HUDEP-2 (cell line): ENCODE results near the gene PCDH1.
A peak's percentile ranks its signal among the peaks of the same experiment; 100 is the strongest.

Source experiments
- DNase-seq, 76 experiments: peaks; one replicate each; lab custom pipeline; 2025; ENCODE audit not compliant: unreplicated experiment in 76 of 76; lab: John Stamatoyannopoulos, UW

PCDH1 gene

GRCh38 chr5:141875022-141875740 is 3.0 kb downstream of the PCDH1 start:
- no peak for DNase-seq

GRCh38 chr5:141874262-141874964 is 3.8 kb downstream of the PCDH1 start:
- no peak for DNase-seq

DNA sequence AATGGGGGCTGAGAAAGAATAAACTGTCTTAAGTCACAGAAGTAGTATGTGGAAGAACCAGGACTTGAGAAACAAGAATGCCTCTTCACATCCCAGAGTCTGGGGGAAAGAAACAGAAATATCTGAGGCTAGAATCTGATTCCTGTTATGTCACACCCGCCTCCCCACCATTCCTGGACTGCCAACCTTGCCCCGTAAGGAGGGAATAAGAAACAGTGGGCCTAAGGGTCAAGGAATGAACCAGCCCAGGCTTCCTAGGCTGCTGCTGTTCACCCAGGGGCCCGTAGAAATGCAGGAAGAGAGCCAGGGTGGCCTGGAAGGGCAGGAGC is 4.3 kb downstream of the PCDH1 start:
- no peak for DNase-seq

- DNase-seq: no peak
These were observed 5.5 kb downstream of the PCDH1 start for GRCh38 chr5:141872496-141873356.

DNA sequence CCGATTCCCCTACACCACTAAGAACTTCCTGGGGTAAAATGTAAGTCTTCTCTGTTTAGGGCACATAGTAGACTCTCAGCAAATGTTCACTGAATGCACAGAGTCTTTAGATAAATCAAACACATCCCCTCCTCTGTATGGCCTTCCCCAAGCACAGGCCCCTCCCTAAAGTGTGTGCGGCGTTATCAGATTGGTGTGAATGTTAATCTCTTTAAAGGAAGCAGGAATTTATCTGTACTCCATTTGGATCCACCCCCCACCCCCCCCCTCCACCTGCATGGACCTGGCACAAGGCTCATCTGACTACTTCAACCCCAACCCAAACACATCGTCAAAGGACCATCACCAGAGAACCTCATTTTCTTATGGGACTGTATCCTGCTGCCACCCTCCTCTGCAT is 6.3 kb downstream of the PCDH1 start:
- DNase-seq: no peak

DNA sequence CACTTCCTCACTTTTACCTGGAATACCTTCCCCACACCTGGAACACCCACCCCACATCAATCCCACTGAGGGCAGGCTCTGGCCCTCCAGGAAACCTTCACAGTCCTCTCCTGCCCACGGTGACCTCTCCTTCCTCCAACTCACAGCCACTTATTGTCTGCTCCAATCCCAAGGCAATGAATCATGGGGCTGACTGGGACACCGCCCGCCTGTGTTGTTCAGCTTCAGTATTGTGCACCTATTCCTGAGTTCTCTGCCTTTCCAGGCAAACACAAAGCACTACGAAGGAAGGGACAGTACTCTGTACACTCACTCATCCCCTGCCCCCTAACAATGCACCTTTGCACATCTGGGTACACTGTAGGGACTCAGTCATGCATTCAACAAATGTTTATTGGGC is 7.3 kb downstream of the PCDH1 start:
- no peak for DNase-seq

- DNase-seq: no peak
These were observed 8.0 kb downstream of the PCDH1 start for GRCh38 chr5:141870228-141870627.

DNA sequence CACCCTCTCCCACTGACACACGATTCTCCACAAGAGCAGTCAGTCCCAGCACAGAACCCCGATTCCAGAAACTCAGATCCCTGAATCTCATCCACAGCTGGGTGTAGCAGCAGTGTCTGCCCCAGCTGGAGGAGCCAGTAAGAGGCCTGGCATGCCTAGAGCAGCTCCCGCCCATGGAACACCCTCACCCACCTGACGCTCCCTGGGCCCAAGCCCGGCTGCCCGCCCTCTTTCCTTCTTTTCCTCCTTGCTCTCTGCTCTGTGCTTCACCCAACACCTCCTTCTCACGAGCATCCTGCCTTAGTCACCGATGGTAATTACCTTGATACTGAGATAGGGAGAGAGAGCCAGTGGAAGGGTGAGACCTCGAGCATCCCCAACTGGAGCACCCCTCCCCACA is 8.7 kb downstream of the PCDH1 start:
- DNase-seq: no peak

DNA sequence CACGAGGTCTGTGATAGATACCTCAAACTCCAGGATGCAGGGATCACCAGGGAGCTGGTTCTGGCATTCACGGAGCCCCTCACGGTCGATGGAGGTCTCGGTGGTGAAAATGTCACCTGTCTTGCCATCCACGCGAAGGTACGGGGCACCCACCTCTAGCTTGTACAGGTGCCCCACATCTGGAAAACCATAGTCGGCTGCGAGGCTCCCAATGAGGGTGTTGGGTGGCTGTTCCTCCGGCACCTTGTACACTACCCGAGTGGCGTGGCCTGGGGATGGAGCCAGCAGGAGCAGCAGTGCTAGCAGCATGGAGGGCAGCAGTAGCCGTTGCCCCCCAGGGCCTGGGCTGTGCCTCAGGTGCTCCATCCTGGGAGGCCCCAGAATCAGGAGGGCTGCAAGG is 9.2 kb downstream of the PCDH1 start:
- DNase-seq: no peak

DNA sequence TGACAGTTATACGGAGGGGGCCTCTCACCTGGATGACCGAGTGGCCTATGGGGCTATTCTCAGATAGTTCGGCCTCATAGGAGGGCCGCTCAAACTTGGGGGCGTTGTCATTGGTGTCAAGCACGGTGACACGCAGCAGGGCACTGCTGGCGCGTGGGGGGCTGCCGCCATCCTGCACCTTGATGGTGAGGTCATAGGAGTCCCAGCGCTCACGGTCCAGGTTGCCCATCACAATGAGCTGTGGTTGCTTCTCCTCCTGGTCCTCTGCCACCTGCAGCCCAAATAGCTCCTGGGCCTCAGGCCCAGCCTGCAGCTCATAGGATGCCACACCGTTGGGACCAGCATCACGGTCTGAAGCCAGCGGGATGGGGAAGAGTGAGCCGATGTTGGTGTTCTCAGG is 9.7 kb downstream of the PCDH1 start:
- DNase-seq: no peak

- DNase-seq: no peak
These were observed 10.6 kb downstream of the PCDH1 start for GRCh38 chr5:141867651-141868050.

- no peak for DNase-seq
These were observed 11.1 kb downstream of the PCDH1 start for GRCh38 chr5:141867139-141867538.

GRCh38 chr5:141866096-141866495 is 12.1 kb downstream of the PCDH1 start:
- no peak for DNase-seq

GRCh38 chr5:141865406-141865805 is 12.8 kb downstream of the PCDH1 start:
- no peak for DNase-seq

GRCh38 chr5:141864371-141865370 is 13.5 kb downstream of the PCDH1 start:
- no peak for DNase-seq

- peak in 1 of 76 experiments; percentile 16 for DNase-seq
These were observed 14.5 kb downstream of the PCDH1 start for GRCh38 chr5:141863569-141864178.

DNA sequence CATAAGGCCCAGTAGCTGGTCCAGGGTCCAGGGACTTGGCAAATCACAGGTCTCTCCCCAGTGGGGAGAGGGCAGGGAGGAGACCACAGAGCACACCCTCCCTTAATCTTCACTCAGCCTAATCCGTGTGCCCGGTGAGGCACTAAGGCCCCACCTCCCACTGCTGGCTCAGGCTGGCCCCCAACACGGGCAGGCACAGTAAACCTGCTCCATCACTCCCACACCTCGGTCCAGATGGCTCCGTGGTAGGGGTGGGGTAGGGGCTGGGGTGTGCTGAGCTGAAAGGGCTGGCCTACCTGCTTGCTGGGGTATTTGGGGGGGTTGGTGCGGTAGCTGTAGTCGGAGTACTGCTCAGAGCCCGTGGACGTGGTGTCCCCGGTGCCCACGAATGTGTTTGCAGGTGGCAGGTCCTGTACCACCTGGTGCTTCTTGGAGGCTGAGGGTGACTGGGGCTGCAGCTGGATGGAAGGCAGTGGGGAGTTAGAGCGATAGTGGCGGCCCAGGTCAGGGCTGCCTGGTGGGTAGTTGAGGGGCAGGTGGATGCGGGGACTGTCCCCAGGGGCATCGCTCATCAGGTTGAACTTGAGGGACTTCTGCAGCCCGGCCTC is 15.2 kb downstream of the PCDH1 start:
- DNase-seq: no peak

DNA sequence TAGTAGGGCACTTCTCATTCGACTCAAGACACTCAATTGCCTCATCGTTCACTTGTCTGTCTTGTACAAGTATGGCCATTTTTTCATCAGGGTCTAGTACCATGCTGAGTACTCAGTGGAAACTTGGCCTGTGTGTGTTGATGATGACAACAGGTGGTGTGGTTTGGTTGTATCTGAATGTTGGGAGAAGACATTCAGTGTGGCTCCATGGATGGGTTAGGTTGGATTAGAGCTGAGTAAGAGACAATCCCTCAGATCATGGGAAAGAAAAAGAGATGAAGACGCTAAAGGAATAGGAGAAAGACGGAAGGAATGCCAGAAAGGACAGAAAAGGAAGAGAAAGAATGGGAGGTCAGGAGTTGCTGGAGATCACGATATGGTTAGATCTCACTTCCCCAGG is 17.0 kb downstream of the PCDH1 start:
- DNase-seq: no peak

DNA sequence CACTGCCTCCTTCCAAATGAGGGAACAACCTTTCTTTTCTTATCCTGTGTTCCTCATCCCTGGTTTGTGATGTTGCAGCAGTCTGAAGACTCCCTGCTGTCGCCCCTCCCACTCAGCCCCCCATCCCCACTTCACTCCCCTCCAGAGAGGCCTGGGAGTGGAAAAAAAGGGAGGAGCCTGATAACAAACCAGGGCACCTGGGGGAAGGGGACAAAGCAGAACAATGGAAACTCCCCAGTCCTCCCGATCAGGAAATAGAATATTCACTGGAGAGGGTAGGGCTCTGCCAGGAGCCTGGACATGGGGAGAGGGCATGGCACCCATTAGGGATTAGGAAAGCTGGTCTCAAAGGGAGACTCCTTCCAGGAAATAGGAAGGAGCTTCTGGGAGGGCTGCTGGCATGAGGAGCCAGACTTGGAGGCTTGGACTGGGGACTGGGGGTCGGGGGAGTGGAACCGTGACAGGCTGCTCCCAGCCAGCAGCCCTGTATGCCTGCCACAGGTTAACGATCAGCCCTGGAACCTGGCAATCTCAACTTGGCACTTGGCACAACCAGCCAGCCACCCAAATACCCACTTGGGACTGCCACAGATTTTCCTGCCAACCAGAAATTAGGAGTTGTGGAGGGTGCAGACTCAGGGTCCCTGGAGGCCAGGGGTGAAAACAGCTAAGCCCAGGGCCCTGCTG is 20.0 kb downstream of the PCDH1 start:
- no peak for DNase-seq
